Dendritic cell treated with granulocyte-macrophage colony-stimulating factor and Interleukin-4, amounts not matched to agents 40 ng/mL and 50 ng/mL, for 4 days (primary cell): ENCODE data around the gene SLC44A4.
"Not testable (repeated sequence)": the region's sequence is repeated elsewhere in the genome, so short reads cannot be mapped to it uniquely, and the experiment has no call there.

Experiments
- H3K27ac Mint-ChIP-seq: one replicate; pipeline ENCODE4 v1.8.0; 2022; ENCODE audit warnings: mild to moderate bottlenecking, mixed read lengths
- H3K27me3 Mint-ChIP-seq: one replicate; pipeline ENCODE4 v1.8.0; 2022; ENCODE audit warnings: mild to moderate bottlenecking, mixed read lengths
- H3K36me3 Mint-ChIP-seq: one replicate; pipeline ENCODE4 v1.8.0; 2022; ENCODE audit warnings: low read depth, mixed read lengths
- H3K4me1 Mint-ChIP-seq: one replicate; pipeline ENCODE4 v1.8.0; 2022; ENCODE audit warnings: low read depth, mixed read lengths
- H3K4me3 Mint-ChIP-seq: one replicate; pipeline ENCODE4 v1.8.0; 2022; ENCODE audit warnings: mild to moderate bottlenecking, moderate library complexity, mixed read lengths
- H3K9me3 Mint-ChIP-seq: one replicate; pipeline ENCODE4 v1.8.0; 2022; ENCODE audit warnings: mixed read lengths
- intact Hi-C: fragments of 100-400 bp; cut with micrococcal nuclease; formaldehyde crosslinking; loops from one replicate; pipeline ENCODE4 v1.15.0; 2022

SLC44A4 gene

GRCh38 chr6:31878726-31879125 is at the start of gene SLC44A4:
Gene SLC44A4, minus strand, starts transcription at chr6:31878997. Its CDS starts 17 bp downstream, at chr6:31878980.
- Mint-ChIP-seq H3K4me3 (no peak within 1 kb of the TSS), H3K4me1 (peaks cover 9% of the 10 kb centered on the region), H3K9me3 (no peaks in the 10 kb centered on the region), H3K36me3 (peaks cover 46% of the 10 kb centered on the region), H3K27me3 (peaks cover 5% of the 10 kb centered on the region), H3K27ac (peak within 1 kb of the TSS; percentile 43)
- intact Hi-C loops: no loop called here

- Mint-ChIP-seq H3K27ac (peak overlapping the region; percentile 69), H3K4me1 (peaks cover 48% of the 10 kb centered on the region), H3K27me3 (peaks cover 7% of the 10 kb centered on the region), H3K4me3 (peak overlapping the region; percentile 90), H3K36me3 (peaks cover 33% of the 10 kb centered on the region), H3K9me3 (no peaks in the 10 kb centered on the region)
- intact Hi-C loops: no loop called here
Observed at GRCh38 chr6:31928672-31928939, 49.8 kb upstream of the SLC44A4 start.

- Mint-ChIP-seq H3K36me3 (peaks cover 28% of the 10 kb centered on the region), H3K9me3 (no peaks in the 10 kb centered on the region), H3K4me3 (peak overlapping the region; percentile 90), H3K27ac (peak overlapping the region; percentile 93), H3K4me1 (peaks cover 47% of the 10 kb centered on the region), H3K27me3 (peaks cover 3% of the 10 kb centered on the region)
- intact Hi-C loops: no loop called here
Observed at GRCh38 chr6:31927863-31928671, 49.3 kb upstream of the SLC44A4 start.

- intact Hi-C loops: no loop called here
- Mint-ChIP-seq H3K27me3 (no peaks in the 10 kb centered on the region), H3K4me3 (peak within 1 kb of the TSS; percentile 90), H3K27ac (peak within 1 kb of the TSS; percentile 93), H3K4me1 (peaks cover 54% of the 10 kb centered on the region), H3K9me3 (no peaks in the 10 kb centered on the region), H3K36me3 (peaks cover 21% of the 10 kb centered on the region)
Observed at GRCh38 chr6:31927242-31927862, 48.6 kb upstream of the SLC44A4 start, which contains the start of gene C2. Gene C2, plus strand, starts transcription at chr6:31927717. Its CDS starts 36 bp downstream, at chr6:31927753.

DNA sequence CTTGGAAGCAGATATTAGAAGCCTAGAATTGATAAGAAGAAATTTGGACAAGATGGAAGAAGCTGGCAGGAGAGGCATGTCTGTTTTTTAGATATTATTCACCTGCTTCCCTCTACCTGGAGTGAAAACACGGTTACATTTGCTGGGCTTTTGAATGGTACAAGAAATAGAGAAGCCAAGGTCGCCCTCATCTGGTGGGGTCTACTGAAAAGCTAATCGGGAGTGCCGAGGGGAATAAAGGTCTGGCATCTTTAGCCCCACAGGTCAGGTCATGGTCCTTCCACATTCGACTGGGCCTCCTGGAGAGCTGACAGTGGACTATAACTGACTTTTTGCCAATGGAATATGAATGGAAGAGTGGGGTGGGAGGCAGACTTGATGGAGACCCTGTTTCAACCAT is 44.1 kb upstream of the SLC44A4 start:
- Mint-ChIP-seq H3K27me3 (no peaks in the 10 kb centered on the region), H3K9me3 (no peaks in the 10 kb centered on the region), H3K27ac (no peak overlapping the region), H3K36me3 (peaks cover 5% of the 10 kb centered on the region), H3K4me1 (peaks cover 66% of the 10 kb centered on the region), H3K4me3 (no peak overlapping the region)
- intact Hi-C loops: no loop called here

DNA sequence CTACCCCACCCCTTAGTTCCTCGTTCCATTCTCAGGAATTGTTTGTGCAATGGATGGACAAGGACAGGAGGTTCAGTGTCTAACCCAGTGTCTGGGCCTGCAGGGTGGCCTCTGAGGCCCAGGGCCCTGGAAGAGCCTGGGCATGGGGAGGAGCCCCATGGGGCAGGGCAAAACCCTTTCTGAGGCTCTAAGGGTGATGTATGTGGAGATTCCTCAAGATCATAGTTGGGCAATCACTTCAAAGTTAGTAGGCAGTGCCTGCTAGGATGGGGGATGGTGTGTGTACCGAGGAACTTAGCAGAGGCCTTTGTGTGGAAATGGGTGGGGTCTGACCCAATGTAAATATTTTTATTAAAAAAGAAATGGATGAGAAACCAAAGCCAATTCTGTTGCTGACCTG is 42.0 kb upstream of the SLC44A4 start:
- H3K27ac Mint-ChIP-seq: peak overlapping the region; percentile 90
- intact Hi-C loops: no loop called here
- H3K4me1 Mint-ChIP-seq: peaks cover 57% of the 10 kb centered on the region
- no peaks in the 10 kb centered on the region for H3K36me3 Mint-ChIP-seq
- no peaks in the 10 kb centered on the region for H3K9me3 Mint-ChIP-seq
- H3K4me3 Mint-ChIP-seq: peak overlapping the region; percentile 1
- no peaks in the 10 kb centered on the region for H3K27me3 Mint-ChIP-seq

DNA sequence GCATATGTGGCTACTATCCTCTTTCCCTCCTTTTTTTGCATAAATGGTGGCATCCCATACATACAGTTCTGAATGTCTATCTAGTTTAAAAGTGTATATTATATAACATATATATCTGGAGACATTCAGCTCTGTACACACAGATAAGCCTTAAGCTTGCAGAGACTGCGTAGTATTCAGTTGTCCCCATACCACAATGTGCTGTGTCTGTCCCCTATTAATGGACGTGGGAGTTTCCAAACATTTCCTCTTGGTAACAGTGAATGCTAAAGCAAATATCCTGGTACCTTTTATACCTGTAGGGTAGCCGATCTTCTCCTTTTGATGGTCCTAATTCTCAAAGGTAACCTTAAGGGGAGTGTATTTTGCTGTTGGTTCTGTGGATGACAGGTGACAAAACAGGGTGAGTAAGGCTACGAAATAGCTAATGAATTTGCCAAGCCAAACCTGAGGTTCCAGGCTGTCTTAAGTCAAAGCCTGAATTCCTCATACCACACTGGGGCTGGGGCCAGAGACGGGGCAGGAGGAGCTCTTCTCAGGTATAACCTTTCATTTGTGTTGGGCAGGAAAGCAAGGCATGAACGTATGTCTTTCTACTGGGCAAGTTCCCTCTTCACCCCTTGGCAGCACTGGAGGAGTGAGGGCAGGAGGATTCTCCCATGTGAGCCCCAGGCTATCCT is 41.0 kb upstream of the SLC44A4 start:
- Mint-ChIP-seq H3K27ac (peak overlapping the region; percentile 90), H3K27me3 (no peaks in the 10 kb centered on the region), H3K9me3 (no peaks in the 10 kb centered on the region), H3K4me1 (peaks cover 59% of the 10 kb centered on the region), H3K4me3 (no peak overlapping the region), H3K36me3 (no peaks in the 10 kb centered on the region)
- intact Hi-C loops: no loop called here

- Mint-ChIP-seq H3K4me1 (peaks cover 59% of the 10 kb centered on the region), H3K36me3 (no peaks in the 10 kb centered on the region), H3K4me3 (peak overlapping the region; percentile 13), H3K9me3 (no peaks in the 10 kb centered on the region), H3K27ac (peak overlapping the region; percentile 43), H3K27me3 (no peaks in the 10 kb centered on the region)
- intact Hi-C loops: no loop called here
Observed at GRCh38 chr6:31918069-31918720, 39.4 kb upstream of the SLC44A4 start.

DNA sequence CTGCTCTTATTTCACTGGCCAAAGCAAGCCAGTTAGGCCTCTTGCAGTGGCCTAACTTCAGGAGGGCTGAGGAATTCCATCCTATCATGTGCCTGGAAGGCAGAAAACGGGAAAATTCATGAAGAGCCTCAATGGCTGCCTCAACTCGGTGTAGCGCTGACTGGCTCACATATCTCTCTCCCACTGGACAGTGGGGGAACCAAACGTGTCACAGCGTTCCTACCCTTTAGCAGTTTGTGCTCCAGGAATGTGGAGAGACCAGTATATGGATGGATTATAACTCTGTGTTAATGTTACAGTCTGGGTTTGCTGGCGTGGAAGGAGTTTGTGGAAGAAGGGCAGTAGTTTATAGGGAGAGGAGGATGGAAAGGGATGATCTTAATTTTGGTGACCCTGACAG is 37.0 kb upstream of the SLC44A4 start:
- Mint-ChIP-seq H3K27ac (peak overlapping the region; percentile 10), H3K9me3 (no peaks in the 10 kb centered on the region), H3K36me3 (no peaks in the 10 kb centered on the region), H3K27me3 (no peaks in the 10 kb centered on the region), H3K4me1 (peaks cover 47% of the 10 kb centered on the region), H3K4me3 (no peak overlapping the region)
- intact Hi-C loops: no loop called here

- Mint-ChIP-seq H3K27me3 (no peaks in the 10 kb centered on the region), H3K9me3 (no peaks in the 10 kb centered on the region), H3K27ac (peak overlapping the region; percentile 4), H3K4me1 (peaks cover 44% of the 10 kb centered on the region), H3K4me3 (no peak overlapping the region), H3K36me3 (no peaks in the 10 kb centered on the region)
- intact Hi-C loops: no loop called here
Observed at GRCh38 chr6:31915351-31915750, 36.6 kb upstream of the SLC44A4 start.

DNA sequence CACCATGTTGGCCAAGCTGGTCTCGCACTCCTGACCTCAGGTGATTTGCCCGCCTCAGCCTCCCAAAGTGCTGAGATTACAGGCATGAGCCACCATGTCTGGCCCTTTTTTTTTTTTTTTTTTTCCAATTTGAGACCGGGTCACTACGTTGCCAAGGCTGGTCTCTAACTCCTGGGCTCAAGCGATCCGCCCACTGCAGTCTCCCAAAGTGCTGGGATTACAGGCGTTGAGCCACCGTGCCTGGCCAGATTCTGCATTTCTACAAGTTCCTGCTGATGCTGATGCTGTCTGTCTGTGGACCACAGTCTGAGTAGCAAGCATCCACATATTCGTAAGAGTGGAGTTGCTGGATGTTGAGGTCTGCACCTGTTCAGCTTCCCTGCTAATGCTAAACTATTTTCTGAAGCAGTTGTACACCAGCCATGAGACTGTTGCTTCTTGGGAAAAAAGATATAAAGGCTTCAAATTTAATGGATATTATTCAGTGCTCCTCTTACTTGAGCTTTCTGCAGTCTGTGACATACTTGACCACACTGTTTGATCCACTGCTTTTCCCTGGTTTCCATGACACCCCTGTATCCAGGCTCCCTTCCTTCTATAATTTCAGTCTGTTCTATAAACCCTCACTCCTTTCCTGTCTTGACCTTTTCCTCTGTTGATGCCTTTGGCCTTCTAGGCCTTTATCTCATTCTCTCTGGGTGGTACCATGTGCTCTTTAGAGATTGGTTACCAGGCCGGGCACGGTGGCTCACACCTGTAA is 33.2 kb upstream of the SLC44A4 start:
- intact Hi-C loops: no loop called here
- Mint-ChIP-seq H3K27ac (peak overlapping the region; percentile 33), H3K4me3 (no peak overlapping the region), H3K36me3 (no peaks in the 10 kb centered on the region), H3K27me3 (no peaks in the 10 kb centered on the region), H3K4me1 (peaks cover 41% of the 10 kb centered on the region), H3K9me3 (no peaks in the 10 kb centered on the region)

DNA sequence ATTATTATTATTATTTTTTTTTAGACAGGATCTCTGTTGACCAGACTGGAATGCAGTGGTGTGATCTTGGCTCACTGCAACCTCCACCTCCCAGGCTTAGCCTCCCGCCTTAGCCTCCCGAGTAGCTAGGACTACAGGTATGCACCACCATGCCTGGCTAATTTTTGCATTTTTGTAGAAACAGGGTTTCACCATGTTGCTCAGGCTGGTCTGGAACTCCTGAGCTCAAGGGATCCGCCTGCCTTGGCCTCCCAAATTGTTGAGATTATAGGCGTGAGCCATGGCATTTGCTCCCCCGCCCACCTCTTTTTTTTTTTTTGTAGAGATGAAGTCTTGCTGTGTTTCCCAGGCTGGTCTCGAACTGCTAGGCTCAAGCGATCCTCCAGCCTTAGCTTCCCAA is 30.5 kb upstream of the SLC44A4 start:
- H3K27me3 Mint-ChIP-seq, intact Hi-C loops, H3K9me3 Mint-ChIP-seq, H3K4me3 Mint-ChIP-seq, H3K36me3 Mint-ChIP-seq: not testable (repeated sequence)
- Mint-ChIP-seq H3K27ac (peak overlapping the region; percentile 25), H3K4me1 (peaks cover 40% of the 10 kb centered on the region)

- no peaks in the 10 kb centered on the region for H3K9me3 Mint-ChIP-seq
- H3K27ac Mint-ChIP-seq: peak overlapping the region; percentile 83
- no peak overlapping the region for H3K4me3 Mint-ChIP-seq
- peaks cover 3% of the 10 kb centered on the region for H3K27me3 Mint-ChIP-seq
- intact Hi-C loops: no loop called here
- peaks cover 42% of the 10 kb centered on the region for H3K4me1 Mint-ChIP-seq
- H3K36me3 Mint-ChIP-seq: no peaks in the 10 kb centered on the region
Observed at GRCh38 chr6:31908791-31909190, 30.0 kb upstream of the SLC44A4 start.
